HS-27A (cell line): ENCODE data around the gene FMN1.
"Not testable (repeated sequence)": the region's sequence is repeated elsewhere in the genome, so short reads cannot be mapped to it uniquely, and the experiment has no call there.

Experiments
- DNase-seq: peaks from one replicate; pipeline ENCODE4 v3.0.0-alpha.2; 2012; ENCODE audit warnings: low read depth, missing footprints

FMN1 gene

DNA sequence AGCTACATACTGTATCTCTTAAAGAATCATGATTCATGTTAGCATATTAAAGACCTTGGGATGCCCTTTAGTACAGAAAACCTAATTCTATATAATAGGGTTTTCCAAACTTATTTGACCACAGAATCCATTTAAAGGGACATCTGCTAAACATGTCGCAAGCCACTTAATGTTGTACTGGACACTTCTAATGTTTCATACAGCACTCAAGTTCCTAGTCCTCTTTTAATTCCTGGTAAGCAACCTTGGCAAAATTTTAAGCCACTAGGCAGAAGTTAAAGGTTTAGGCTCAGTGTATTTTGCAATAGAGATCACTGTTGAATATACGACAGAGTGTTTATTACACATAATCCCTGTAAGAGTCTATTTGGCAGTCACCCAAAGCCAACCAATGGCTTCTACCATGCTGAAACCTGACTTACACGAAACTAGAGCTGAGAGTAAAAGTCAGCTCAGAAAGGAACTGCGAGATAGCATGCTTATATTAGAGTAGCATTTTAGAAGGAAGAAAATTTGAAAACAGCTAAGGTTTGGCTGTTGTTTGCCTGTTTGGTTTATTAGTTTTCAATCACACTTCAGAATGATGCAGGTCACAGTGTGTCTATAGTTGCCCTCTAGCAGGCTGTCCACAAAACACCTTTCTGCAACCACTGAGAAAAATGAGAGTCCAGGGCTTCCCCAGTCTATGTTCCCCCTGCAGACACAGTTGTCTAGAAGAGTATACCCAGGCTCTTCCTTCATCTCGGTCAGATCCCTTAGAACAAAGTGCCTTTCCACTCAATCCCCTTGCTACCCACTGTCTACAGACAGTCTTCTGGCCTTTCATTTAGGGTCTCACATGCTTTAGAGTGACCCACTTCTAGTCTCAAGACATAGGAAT, 104.4 kb downstream of the FMN1 start:
- no peak for DNase-seq

DNA sequence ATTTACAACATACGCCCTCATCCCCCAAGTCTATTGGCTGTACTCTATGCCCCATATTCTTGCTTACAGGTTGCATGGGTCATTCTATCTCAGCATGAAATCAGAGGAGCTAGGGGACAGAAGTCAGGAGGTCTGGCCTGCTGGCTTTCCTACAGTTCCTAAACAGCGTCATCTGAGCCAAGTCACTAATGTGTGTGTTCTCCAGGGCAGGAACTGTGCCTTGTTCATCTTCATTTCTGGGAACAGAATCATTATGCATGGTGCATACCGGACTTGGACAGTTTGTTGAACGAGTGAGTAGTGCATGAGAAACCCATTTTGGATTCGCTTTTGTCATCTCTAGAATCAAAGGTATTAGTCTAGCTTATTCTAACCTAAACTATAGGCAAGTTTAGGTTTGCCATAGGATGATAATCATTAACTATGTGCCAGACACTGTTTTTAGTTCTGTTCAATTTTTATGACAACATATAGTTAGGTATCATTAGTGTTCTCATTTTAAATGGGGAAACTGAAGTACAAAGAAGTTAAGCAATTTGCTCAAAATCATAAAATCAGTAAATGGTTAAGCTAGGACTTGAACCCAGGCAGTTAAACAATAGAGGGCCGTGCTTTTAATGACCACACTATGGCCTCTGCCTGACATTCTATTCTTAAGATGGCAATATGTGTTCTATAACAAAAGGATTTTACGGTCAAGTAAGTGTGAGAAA, 105.2 kb downstream of the FMN1 start:
- DNase-seq: no peak

DNA sequence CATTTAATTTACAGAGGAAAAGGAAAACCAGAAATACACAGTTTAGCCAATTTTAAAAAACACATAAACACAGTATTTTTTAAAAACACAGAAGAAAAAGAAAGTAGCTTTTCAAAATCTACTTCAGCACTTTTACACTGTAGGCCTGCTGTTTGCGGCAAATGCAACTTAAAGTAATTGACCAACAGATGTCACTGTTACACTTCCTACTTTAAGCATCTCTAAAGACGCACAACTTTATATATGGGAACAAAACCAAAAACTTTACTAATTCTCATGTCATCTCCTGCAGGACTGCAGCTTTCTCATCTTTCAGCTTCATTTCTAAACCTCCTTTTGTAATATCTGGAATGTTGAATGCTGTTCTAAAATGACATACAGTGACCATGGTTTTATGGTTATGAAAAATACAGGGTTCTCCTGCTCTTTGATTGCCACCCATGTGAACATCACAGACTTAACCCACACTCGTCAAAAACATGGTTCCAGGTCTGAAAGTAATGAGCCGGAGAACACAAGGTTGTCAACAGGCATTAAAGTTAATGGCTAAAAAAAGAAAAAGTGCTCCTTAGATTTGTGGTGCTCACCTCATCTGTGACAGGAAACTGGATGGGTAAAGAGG, 107.9 kb downstream of the FMN1 start:
- DNase-seq: no peak

DNA sequence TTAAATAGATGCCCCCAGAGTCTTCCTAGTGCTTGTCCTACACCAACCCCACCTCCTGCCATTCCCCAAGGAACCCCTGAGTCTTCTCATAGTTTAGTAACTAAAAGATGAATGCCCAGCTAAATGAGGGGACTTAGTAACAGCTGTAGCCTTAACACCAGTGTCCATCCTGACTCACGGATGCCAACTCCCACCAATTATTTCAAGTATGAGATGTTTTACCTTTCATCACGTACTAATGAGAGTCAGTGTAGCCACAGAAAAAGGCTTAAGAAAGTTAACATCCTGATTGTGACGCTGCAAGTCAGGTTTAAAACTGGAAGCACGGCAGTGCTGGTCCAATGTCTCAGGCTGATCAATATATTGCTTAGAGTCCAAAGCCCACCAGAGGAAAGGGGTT, 109.9 kb downstream of the FMN1 start:
- no peak for DNase-seq

DNA sequence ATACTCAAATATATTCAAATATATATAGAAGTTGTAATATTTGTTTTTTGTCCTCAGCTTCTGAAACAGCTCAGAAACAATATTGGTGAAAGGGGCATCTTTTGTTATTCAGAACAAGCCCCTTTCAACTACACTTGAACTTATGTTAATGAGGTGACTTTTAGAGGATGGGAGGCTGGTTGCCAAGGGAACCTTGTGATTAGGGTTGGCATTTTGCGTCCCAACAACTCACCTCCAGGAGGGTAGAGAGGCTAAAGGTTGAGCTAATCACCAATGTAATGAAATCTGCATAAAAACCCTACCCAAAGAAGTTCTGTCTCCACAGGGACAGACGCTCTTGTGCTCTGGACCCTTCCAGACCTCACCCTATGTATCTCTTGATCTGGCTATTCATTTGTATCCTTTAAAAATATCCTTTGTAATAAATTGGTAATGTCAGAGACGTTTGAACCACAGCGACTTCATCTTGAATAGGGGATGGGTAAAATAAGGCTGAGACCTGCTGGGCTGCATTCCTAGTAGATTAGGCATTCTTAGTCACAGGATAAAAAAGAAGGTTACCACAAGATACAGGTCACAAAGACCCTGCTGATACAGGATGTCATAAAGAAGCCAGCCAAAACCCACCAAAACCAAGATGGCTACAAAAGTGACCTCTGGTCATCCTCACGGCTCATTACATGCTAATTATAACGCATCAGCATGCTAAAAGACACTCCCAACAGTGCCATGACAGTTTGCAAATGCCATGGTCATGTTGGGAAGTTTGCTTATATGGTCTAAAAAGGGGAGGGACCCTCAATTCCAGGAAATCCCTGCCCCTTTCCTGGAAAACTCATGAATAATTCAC, 111.1 kb downstream of the FMN1 start:
- no peak for DNase-seq

DNA sequence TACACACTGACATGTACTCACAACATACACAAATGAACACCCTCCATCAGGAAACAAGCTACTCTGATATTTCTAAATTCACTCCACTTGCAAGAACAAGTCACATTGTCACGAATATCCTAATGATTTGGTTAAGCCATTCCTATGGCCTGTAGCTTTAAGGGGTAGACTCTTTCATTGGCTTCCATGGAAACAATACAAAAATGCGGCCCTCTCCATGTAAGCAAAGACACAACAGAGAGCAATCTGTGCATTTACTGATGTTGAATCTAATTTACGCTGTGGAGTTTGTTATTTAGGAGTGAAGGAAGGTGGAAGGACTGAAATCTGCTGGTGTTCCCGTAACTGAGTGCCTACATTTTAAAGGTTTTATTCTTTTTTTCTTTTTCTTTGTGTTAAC, 114.5 kb downstream of the FMN1 start:
- no peak for DNase-seq

DNA sequence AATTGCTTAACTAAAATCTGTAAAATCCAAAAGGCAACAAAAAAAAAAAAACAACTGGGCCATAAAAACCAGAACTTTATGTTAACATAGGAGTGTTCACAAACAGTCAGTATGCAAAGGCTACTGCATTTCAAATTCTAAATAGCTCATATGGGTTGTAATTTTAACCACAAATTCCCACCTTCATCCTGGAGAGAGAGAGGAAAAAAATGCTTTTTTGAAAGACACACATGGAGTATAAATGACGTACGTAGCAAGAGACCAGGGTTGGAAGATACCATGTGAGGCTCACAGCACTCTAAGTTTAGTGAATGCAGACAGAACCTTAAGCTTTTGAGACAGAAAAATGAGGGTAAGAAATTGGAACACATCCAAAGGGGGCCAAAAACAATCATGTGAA, 115.9 kb downstream of the FMN1 start:
- no peak for DNase-seq

DNA sequence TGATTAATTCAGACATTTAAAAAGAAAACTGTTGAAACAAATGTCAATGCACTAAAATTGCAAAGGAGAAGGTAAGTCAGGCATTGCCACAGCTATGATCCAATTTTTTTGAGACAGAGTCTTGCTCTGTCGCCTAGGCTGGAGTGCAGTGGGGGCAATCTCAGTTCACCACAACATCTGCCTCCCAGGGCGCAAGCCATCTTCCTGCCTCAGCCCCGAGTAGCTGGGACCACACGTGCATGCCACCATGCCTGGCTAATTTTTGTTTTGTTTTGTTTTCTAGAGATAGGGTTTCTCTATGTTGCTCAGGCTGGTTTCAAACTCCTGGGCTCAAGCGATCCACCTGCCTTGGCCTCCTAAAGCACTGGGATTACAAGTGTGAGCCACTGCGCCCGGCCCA, 117.6 kb downstream of the FMN1 start:
- DNase-seq: no peak

DNA sequence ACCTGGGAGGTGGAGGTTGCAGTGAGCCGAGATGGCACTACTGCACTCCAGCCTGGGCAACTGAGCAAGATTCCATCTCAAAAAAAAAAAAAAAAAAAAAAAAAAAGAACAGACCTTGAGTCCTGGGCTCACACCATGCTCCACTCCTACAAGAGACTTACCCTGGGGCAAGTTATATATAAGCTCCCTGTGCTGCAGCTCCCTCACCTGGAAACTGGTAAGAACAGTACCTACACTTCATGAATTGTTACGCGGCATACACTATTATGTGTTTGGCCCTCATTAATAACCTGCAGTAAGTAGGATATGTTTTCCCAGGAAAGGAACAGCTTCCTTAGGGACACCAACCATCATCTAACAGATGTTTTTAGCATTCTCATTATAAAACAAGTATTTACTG, 119.6 kb downstream of the FMN1 start:
- DNase-seq: no peak

DNA sequence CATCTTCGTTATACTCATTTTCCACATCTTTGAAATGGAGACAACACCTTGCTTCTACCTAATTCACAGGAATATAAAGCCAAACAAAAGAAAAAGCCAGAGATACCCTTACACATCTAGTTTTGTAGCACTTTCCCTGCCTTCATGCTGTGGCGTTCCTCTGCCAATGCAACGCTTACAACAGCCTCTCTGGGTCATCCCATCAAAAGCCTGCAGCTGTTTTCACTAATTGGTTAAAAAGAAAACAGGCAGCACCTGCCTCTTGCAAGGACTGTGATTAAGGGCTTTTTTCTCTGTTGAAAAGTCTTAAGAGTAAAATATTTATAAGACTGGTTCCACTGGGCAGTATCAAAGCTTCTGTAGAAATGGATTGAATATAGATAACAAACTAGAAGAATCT, 120.3 kb downstream of the FMN1 start:
- no peak for DNase-seq

DNA sequence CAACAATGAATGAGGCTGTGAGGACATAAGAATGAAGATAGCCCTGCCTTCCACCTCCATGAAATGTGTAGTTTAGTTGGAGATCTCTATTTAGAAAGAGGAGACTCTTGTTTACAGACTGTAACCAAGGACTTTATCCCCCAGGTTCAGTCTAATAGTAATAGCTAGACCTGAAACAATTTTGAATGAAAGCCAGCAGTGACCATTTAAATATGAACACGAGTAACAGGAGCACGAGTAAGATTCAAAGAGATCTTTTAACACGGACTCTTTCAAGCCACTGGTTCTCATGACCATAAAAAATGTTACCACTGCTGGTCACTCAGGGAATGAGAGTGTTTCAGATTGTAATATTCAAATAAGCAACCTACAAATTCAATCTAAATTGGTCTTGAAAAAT, 123.1 kb downstream of the FMN1 start:
- DNase-seq: no peak

DNA sequence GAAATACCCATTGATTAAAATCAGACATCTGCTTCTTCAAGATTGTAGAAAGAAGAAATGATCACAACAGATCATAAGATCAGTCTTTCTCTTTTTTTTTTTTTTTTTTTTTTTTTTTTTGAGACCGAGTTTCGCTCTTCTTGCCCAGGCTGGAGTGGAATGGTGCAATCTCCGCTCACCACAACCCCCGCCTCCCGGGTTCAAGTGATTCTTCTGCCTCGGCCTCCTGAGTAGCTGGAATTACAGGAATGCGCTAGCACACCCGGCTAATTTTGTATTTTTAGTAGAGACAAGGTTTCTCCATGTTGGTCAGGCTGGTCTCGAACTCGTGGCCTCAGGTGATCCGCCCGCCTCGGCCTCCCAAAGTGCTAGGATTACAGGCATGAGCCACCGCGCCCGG, 124.6 kb downstream of the FMN1 start:
- DNase-seq: not testable (repeated sequence)

DNA sequence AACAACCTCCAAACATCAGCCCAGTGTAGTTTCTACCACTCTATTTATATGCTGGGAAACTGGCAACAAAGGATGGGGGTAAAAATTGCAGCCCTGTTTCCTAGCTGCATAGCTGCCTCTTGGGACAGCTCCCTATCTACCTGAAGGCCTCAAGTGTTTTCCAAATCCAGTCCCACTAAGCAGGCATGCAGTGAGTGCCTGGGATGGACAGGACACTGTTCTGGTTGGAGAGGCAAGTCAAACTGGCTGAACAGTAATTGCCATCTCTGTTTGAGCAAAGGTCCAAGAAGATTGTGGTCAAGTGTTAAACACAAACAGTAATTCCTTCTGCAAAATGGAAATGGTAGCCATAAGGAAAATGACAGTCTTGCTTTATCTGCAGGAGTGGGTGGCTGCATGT, 125.4 kb downstream of the FMN1 start:
- no peak for DNase-seq

DNA sequence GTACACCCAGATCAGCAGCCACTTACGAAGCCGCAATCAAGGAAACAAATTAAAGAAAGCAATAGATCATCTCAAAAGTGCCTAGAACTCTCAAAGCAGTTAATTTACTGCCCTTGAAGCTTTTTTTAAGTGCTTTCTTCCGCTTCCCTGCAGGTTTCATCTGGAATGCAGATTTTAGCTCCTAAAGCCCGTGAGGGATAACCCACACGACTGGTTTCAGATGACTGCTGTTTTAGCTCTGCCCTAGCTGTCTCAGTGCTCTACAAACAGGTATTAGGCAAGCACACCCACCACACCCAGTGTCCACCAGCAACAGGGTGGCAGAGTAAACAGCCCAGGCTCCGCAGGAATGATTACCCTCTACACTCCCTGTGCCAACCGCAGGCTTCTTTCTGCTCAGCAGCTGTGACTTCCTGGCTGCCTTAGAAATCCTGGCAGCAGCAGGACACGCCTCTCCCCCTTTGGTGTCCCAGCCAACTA, 126.0 kb downstream of the FMN1 start:
- DNase-seq: no peak

DNA sequence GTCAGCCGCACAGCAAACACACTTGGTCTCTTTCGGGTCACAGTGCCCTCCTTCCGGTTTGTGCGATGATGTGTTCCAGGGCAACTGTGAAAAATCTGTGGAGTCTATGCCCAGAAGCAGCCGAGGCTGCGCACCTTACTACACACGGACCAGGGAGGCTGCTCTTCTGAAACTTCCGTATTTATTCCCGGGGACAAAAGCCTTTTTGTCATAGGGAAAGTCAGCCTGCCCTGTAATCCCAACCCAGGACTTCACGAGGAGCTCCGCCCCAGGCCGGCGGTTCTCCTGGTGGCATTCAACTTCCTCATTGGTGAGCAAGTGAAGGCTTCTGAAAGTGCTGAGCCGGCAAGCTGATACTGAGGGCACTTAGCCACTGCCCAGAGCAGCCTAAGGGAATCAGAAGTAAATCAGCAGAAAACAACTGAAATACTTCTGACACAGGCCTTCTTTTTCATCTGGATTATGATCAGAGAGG, 126.5 kb downstream of the FMN1 start:
- no peak for DNase-seq

DNA sequence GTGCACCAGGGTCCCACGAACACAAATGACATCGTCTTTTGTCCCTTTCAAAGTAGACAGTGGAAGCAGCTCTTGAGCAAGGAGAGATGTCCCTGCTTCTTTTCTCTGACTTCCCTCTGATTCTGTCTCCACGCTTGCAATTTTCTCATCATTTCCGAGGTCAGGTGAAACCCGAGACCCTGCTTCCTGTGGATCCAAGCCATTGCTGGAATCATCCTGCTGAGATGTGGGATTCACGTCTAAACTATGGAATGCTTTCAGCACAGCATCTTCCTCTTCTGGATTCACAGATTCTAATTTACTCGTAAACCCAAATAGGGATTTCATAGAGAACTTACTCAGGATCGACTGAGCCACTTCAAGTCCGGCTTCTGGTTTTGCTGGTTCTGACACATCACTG, 127.1 kb downstream of the FMN1 start:
- no peak for DNase-seq

DNA sequence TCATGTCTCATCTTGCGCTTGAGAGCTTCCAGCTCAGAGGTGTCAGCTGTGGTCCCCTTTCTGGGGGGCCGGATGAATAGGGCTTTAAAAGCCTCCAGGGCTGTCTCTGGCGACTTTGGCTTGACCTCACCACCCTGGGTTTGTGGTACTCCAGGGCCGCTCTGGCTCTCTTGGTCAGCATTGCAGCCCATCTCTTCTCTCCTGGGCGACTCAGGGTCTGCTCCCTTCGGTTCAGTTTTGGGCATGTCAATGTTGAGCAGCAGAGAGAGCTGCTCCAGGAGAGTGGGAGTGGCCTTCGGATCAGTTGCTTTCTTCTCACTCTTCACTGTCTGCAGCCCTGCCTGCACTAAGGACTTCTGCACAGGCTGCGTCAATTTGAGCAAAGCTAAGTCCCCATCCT, 127.9 kb downstream of the FMN1 start:
- no peak for DNase-seq

DNA sequence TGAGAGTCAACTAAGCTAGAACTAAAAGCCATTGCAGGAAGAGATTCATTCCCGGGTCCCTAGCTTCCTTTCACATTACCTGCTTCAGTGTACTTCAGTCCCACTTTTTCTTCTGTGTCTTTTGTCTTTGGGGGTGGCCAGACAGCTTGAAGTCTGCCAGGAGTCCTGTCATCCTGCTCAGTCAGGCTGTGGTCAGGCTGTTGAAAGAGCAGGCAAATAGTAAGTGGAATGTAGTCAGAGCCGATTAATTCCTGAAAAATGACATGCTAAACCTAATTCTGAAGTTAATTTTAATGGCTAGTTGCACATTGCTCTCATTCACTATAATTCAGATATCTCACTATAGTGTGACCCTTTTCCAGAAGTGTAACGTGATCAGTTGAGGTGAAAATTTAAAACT, 129.6 kb downstream of the FMN1 start:
- no peak for DNase-seq

DNA sequence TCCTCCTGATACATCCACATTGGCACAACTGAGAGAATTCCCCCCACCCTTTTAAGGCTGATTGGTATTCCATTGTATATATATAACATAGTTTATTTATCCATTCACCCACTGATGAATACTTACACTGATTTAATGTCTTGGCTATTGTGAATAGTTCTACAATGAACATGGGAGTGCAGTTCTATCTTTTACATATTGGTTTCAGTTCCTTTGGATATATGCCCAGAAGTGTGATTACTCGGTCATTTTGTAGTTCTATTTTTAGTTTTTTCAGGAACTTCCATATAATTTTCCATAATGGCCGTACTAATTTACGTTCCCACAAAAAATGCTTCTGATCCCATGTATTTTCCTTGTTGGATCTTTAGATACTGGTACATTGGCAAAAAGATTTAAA, 135.3 kb downstream of the FMN1 start:
- DNase-seq: no peak

DNA sequence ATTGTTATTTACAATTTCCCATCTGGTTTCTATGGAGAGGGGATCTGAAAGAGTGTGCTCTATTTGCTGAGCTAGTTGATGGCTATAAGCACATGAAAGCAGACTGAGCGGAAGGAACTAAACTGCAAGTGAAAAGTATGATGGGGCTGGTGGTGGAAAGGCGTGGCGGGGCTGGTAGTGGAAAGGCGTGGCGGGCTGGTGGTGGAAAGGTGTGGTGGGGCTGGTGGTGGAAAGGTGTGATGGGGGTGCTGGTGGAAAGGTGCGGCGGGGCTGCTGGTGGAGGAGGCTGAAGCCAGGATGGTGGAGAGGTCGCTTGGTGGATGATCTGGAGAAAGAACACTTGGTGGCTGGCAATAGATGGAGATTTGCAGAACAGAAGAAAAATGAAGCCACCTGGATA, 136.7 kb downstream of the FMN1 start:
- DNase-seq: no peak

DNA sequence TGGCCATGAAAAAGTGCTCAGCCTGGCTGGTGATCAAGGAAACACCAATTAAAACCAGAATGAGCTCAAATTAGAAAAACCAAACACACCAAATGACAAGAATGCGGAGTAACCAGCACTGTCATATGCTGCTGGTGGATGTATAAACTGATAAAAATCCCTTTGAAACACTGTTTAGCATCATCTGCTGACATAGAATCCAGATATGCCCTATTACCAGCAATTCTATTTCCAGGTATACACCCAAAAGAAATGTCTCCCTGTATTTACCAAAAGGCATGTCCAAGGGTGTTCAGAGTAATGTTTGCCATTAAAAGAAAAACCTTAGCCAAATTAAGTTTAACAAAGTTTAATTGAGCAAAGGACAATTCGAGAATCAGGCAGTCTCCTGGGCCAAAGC, 138.6 kb downstream of the FMN1 start:
- no peak for DNase-seq

DNA sequence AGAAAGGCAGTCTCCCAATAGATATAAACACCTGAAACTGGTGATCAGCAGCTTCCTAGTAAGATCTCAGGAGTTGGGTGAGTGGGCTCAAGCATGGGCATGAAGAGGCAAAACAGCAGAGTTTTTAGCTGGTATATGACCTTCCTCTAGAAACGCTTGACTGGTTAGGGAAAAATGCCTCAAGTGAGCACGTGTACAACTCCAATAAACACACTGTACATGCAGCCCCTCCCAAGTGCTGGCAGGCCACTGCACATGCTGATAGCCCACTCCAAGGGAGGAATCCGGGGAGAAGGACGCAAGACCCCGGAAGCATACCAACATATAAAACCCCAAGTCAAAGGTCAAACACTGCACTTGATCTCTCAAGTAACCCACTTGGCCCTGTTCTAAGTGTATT, 143.0 kb downstream of the FMN1 start:
- no peak for DNase-seq
